Coronary artery (tissue), 2 donors: ENCODE measurements around the gene AADAC.

ENCODE experiments used
- DNase-seq: peaks from one replicate; pipeline ENCODE4 v3.0.0-alpha.2; 2017; ENCODE audit warnings: low spot score
- H3K27ac ChIP-seq, 2 donors: fragments of 200-600 bp; sonication (generic); one replicate each; pipeline ENCODE4 v1.5.1; 2016 to 2019
- H3K4me3 ChIP-seq: fragments of 200-600 bp; sonication (generic); 2 replicates; pipeline ENCODE4 v1.5.1; 2016; ENCODE audit warnings: mild to moderate bottlenecking, moderate library complexity
- CTCF ChIP-seq: fragments of 200-600 bp; sonication (generic); IDR thresholded peaks from one replicate; pipeline ENCODE4 v1.5.1; 2019; ENCODE audit warnings: antibody characterized with exemption

The AADAC gene

DNA sequence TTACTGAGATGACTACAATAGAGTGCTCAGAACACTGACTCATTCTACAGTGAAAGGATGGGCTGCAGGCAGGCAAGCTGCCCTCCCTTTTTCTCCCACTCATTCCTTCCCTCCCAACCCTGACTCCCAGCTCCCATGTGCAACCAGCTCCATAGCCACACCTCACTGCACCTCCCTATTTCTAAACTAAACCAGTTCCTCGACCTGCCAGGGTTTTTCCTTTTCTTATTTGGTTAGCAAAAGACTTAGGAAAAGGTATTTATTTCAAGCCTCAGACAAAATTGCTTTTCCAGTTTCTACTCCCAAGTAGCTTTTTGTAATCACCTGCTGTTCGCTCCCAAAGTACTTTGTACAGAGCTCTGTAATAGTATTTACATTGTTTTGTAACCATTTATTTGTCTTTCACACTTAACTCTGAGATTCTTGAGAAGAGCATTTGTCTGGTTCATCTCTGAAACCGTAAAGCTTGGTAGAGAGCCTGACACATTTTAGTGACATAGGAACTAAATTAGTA is 2.2 kb downstream of the AADAC start:
- no peak for DNase-seq
- Histone ChIP-seq H3K4me3 (no peak overlapping the region), H3K27ac (no peak overlapping the region)
- TF ChIP-seq CTCF: no peak

GRCh38 chr3:151817473-151817872 is 3.6 kb downstream of the AADAC start:
- no peak for DNase-seq
- H3K4me3 ChIP-seq: no peak overlapping the region
- TF ChIP-seq CTCF: no peak
- no peak overlapping the region for H3K27ac ChIP-seq

DNA sequence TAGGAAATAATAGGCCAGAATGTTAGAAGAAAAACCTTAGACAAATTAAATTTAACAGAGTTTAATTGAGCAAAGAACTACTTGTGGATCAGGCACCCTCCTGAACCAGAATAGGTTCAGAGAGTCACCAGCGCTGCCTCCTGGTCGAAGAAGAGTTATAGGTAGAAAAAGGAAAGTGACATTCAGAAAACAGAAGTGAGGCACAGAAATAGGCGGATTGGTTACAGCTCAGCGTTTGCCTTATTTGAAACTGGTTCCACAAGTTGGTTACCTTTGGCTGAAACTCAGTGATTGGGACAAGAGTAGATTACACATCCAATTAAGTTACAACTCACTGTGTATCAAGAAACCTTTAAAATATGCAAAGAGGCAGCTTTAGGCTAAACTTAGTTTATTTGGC is 4.4 kb downstream of the AADAC start:
- no peak for TF ChIP-seq CTCF
- Histone ChIP-seq H3K27ac (no peak overlapping the region), H3K4me3 (no peak overlapping the region)
- DNase-seq: no peak

- no peak for DNase-seq
- TF ChIP-seq CTCF: no peak
- no peak overlapping the region for H3K27ac ChIP-seq
- no peak overlapping the region for H3K4me3 ChIP-seq
Measured at GRCh38 chr3:151819910-151820309, 6.0 kb downstream of the AADAC start.

- no peak for TF ChIP-seq CTCF
- Histone ChIP-seq H3K4me3 (no peak overlapping the region), H3K27ac (no peak overlapping the region)
- DNase-seq: no peak
Measured at GRCh38 chr3:151827816-151828215, 13.9 kb downstream of the AADAC start.

DNA sequence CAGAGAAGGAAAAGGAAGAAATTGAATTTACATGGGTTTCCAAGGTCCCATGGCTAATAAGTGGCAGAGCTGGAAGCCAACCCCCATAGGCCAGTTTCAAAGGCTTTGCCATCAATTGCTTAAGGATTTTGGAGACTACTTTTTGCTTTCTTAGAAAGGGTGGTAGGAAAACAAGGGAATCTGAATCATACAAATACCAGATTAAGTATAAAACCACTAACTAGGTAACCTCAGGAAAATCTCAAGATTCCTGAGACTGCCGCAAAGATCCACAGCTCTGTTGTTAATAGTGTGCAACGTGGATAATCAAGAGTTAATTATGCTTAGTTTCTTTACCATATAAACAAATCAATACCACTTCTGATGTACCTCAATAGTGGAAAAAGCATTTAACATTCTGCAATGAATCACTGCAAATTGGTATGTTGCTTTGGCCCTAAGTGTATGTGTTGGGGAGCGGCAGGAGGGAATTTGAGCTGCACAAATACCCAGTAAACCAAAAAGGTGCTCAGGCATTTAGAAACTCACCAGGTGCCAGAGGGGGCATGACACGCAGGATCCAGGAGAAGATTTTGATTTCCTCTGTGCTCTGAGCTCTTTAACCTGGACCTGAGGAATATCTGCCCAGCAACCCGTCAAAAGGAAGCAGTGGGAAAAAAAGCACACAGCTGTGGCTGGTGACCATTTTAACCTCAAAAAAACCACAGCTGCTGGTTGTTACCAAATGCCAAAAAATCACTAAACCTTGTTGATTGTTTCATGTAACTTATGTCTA is 22.0 kb downstream of the AADAC start:
- no peak for DNase-seq
- no peak overlapping the region for H3K4me3 ChIP-seq
- no peak for TF ChIP-seq CTCF
- H3K27ac ChIP-seq: no peak overlapping the region

DNA sequence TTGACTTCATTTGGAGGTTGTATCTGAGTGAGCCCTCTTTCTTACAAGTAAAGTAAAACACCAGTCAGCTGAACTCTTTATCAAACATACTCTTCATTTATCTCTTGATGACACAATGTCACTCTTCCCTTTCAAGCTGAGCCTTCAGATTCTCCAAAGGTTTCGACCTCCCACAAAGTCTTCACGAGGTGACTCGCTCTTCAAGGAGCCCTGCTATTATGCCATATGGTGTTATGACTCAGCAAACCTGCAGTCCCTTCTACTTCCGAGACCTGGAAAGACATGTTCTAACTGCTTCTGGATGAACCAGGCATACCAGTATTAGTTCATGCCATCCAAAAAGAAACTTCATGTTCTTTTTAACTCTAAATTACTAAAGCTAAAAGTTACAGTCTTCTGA is 23.1 kb downstream of the AADAC start:
- DNase-seq: no peak
- no peak overlapping the region for H3K27ac ChIP-seq

More for the DNA sequence above, 23.1 kb downstream of the AADAC start:
- no peak for TF ChIP-seq CTCF
- no peak overlapping the region for H3K4me3 ChIP-seq
